Upper lobe of right lung (tissue), 1 donor: ENCODE results near the gene PPFIBP2. TPM values are rescaled to one million over a fixed set of nuclear protein-coding genes. Genes with fewer than 3 reads are reported as not detected.

Source experiments
- ATAC-seq: fragments of 200-7000 bp; cut with Tn5 transposase; one replicate; pipeline ENCODE4 v1.9.1; 2020; ENCODE audit warnings: mild to moderate bottlenecking, moderate library complexity
- DNase-seq: peaks from one replicate; pipeline ENCODE4 v3.0.0-alpha.2; 2020
- H3K27ac ChIP-seq: fragments of 200-600 bp; one replicate; pipeline ENCODE4 v1.8.0; 2022
- H3K27me3 ChIP-seq: fragments of 200-600 bp; one replicate; pipeline ENCODE4 v1.8.0; 2022; ENCODE audit warnings: mild to moderate bottlenecking
- H3K36me3 ChIP-seq: fragments of 200-600 bp; one replicate; pipeline ENCODE4 v1.8.0; 2022
- H3K4me1 ChIP-seq: fragments of 200-600 bp; one replicate; pipeline ENCODE4 v1.8.0; 2022
- H3K4me3 ChIP-seq: fragments of 200-600 bp; one replicate; pipeline ENCODE4 v1.8.0; 2022; ENCODE audit warnings: mild to moderate bottlenecking
- H3K9me3 ChIP-seq: fragments of 200-600 bp; one replicate; pipeline ENCODE4 v1.8.0; 2022
- intact Hi-C: fragments of 100-400 bp; cut with DNase I; formaldehyde crosslinking; loops from one replicate; pipeline ENCODE4 v1.11.0; 2022
- total RNA-seq: library from RNA; stranded (reverse); fragmentation: NEBNext Ultra II Directional; extraction: Animal tissue kit (Norgen Biotek cat#: 25700); gene quantifications from one replicate; pipeline ENCODE4 v1.2.1, GENCODE V29; 2021
- TF ChIP-seq, protein P1 (sequence below): fragments of 200-600 bp; IDR thresholded peaks from one replicate; pipeline ENCODE4 v1.8.0; 2022; ENCODE audit warnings: antibody characterized with exemption
- donor health status: DM: no; HTN: yes; CAD: no; lungs with severe emphysema.

Gene PPFIBP2
- total RNA-seq, 1 donor from 2014 or later = 26.8 TPM

DNA sequence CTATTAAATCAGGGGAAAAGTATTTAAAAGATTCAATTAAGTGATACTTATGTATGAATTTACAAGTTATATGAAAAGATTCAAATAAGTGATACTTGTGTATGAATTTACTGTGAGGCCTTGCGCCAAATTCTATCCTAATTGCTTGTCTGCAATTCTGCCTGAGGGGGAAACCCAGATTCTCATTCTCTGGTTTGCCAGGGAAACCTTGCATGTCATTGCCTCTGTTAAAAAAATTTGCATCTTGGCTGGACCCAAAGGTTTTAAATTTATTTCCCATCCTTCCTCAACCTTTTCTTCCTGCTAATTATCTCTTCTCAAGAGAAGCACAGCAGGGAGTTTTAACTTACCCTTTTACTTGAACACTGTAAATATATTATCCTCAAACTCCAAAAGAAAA, 14.7 kb upstream of the PPFIBP2 start:
- H3K9me3 ChIP-seq = no peaks in the 10 kb centered on the region
- H3K4me1 ChIP-seq = peaks cover 4% of the 10 kb centered on the region
- TF ChIP-seq, protein P1, sequence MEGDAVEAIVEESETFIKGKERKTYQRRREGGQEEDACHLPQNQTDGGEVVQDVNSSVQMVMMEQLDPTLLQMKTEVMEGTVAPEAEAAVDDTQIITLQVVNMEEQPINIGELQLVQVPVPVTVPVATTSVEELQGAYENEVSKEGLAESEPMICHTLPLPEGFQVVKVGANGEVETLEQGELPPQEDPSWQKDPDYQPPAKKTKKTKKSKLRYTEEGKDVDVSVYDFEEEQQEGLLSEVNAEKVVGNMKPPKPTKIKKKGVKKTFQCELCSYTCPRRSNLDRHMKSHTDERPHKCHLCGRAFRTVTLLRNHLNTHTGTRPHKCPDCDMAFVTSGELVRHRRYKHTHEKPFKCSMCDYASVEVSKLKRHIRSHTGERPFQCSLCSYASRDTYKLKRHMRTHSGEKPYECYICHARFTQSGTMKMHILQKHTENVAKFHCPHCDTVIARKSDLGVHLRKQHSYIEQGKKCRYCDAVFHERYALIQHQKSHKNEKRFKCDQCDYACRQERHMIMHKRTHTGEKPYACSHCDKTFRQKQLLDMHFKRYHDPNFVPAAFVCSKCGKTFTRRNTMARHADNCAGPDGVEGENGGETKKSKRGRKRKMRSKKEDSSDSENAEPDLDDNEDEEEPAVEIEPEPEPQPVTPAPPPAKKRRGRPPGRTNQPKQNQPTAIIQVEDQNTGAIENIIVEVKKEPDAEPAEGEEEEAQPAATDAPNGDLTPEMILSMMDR = no peak
- H3K36me3 ChIP-seq = no peaks in the 10 kb centered on the region
- DNase-seq = no peak
- intact Hi-C loops = no loop called here
- H3K27ac ChIP-seq = no peak overlapping the region
- no peaks in the 10 kb centered on the region for H3K27me3 ChIP-seq
- H3K4me3 ChIP-seq = no peak overlapping the region
- no peak for ATAC-seq

DNA sequence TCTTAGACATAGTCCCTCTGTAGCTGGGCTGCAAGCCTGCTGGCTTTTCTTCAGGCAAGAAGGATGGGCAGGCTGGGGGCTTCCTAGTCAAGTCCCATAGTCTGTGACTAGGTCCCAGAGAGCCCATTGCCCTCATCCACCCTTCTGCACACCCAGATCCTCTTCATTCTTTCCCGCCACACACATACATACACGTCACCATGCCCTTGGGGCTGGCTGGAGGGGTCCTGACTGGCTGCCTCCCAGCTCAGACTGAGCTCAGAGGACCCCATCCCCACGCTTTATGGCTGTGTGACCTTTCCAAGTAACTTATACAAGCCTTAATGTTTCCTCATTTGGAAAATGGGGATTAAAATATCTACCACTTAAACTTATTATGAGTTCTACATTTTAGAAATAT, 13.5 kb upstream of the PPFIBP2 start:
- Histone ChIP-seq H3K4me3 (no peak overlapping the region), H3K27ac (no peak overlapping the region), H3K27me3 (no peaks in the 10 kb centered on the region), H3K4me1 (peaks cover 4% of the 10 kb centered on the region), H3K9me3 (no peaks in the 10 kb centered on the region), H3K36me3 (no peaks in the 10 kb centered on the region)
- TF ChIP-seq, protein P1 = no peak
- no peak for ATAC-seq
- intact Hi-C loops = no loop called here
- no peak for DNase-seq

DNA sequence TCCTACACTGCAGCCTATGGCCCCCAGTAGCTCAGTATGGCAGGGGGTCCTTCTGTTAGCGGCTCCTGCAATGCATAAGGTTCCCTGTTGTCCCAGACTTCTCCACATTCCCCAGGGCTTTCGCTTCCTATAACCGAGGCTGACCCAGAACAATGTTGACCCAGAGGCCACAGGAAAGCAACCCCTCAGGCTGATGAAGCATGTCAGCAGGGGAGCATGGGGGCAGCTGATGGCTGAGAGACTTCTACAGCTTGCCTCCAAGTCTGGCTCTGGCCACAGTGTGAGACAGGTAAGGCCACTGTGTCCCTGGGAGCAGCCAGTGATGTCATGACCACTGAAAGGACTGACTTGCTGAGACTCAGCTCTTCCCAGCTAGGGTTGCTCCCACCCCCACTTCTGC, 12.5 kb upstream of the PPFIBP2 start:
- ATAC-seq (peak; percentile 36), DNase-seq (no peak)
- TF ChIP-seq, protein P1 = no peak
- Histone ChIP-seq H3K4me1 (peaks cover 4% of the 10 kb centered on the region), H3K4me3 (no peak overlapping the region), H3K27ac (no peak overlapping the region), H3K27me3 (no peaks in the 10 kb centered on the region), H3K36me3 (no peaks in the 10 kb centered on the region), H3K9me3 (no peaks in the 10 kb centered on the region)
- intact Hi-C loops = no loop called here

GRCh38 chr11:7501894-7502293, 11.9 kb upstream of the PPFIBP2 start:
- Histone ChIP-seq H3K4me1 (peaks cover 4% of the 10 kb centered on the region), H3K36me3 (no peaks in the 10 kb centered on the region), H3K4me3 (no peak overlapping the region), H3K27ac (no peak overlapping the region), H3K27me3 (no peaks in the 10 kb centered on the region), H3K9me3 (no peaks in the 10 kb centered on the region)
- TF ChIP-seq, protein P1 = no peak
- intact Hi-C loops = no loop called here
- ATAC-seq (no peak), DNase-seq (no peak)

DNA sequence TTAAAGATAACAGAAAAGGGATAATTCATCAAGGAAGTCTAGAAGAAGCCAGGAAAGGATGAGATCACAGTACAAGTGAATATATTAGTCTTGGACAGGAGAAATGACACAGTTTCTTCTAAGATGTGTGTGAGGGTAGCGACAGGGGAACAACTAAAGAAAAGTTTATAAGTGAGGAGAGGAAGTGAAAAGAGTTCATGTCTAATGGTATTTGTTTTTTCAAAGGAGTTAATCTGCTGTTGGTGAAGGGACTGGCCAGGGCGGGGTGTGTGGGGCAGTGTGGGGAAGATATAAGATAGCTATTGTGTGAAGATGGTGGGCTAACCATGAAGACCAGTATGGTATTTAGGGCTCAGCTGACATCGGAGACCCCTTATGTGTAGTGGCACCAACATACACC, 7.6 kb upstream of the PPFIBP2 start:
- intact Hi-C loops = no loop called here
- Histone ChIP-seq H3K27ac (no peak overlapping the region), H3K4me3 (no peak overlapping the region), H3K9me3 (no peaks in the 10 kb centered on the region), H3K27me3 (no peaks in the 10 kb centered on the region), H3K36me3 (no peaks in the 10 kb centered on the region), H3K4me1 (peaks cover 3% of the 10 kb centered on the region)
- no peak for DNase-seq
- no peak for ATAC-seq
- TF ChIP-seq, protein P1 = no peak

DNA sequence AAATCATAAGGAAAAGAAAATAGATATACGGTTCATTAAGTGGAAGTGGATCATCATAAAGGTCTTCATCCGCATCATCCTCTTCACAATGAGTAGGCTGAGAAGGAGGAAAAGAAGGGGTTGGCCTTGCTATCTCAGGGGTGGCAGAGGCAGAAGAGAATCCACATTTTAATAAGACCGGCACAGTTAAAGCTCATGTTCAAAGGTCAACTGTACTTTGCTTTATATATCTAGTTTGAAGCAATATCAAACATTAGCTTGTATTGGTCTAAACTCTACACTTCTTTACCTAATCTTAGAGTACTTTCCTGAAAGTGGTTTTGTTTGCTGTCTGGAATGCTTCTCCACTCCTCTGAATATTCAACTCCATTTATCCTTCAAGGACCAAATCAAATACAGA, 5.7 kb upstream of the PPFIBP2 start:
- Histone ChIP-seq H3K27ac (no peak overlapping the region), H3K36me3 (no peaks in the 10 kb centered on the region), H3K4me1 (peaks cover 21% of the 10 kb centered on the region), H3K27me3 (no peaks in the 10 kb centered on the region), H3K4me3 (no peak overlapping the region), H3K9me3 (no peaks in the 10 kb centered on the region)
- intact Hi-C loops = no loop called here
- no peak for ATAC-seq
- DNase-seq = no peak
- TF ChIP-seq, protein P1 = no peak
